Ureter (tissue), 1 donor: ENCODE results near the gene ATP6V1F. TPM values are rescaled to one million over a fixed set of nuclear protein-coding genes. Genes with fewer than 3 reads are reported as not detected.

ENCODE experiments used
- DNase-seq: peaks from one replicate; pipeline ENCODE4 v3.0.0-alpha.2; 2020; ENCODE audit warnings: low spot score
- total RNA-seq: library from RNA; stranded (reverse); gene quantifications from one replicate; pipeline ENCODE4 v1.2.4, GENCODE V29; 2023
- donor health status: DM: yes; HTN: yes; CAD: no.

ATP6V1F gene, protein sequence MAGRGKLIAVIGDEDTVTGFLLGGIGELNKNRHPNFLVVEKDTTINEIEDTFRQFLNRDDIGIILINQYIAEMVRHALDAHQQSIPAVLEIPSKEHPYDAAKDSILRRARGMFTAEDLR
- total RNA-seq = 133 TPM

DNA sequence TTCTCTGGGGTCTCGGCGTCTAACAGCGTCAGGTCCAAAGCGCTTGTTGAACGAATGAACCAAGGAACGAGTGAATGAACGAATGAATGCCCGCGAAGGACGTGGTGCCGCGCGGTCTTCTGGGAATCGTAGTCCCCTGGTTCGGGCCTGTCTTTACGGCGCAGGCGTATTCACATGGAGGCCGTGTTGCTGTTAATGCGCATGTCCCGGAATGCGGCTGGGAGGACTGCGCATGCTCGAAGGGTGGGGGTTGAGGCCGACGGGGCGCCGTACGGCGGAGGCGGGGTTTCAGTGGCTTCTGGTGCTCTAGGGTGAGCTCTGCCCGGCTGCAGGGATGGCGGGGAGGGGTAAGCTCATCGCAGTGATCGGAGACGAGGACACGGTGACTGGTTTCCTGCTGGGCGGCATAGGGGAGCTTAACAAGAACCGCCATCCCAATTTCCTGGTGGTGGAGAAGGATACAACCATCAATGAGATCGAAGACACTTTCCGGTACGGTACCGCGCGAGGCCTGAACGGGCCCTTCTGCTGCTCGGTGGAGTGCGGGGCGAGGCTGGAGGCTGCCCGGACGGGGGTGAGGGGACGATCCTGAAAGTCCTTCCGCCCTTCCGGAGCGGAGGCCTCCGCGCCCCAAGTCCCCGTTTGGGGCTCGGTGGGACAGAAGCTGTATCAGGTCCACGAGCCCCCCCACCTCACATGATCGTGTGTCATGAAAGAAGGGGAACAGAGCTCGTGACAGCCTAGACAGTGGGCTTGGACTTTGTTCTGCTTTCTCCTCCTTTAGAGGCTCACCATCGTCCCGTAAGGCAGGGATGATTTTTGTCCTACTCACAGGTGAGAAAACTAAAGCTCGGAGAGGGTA lies at the start of gene ATP6V1F:
ATP6V1F (plus strand) TSS at position 286 of the 862 bp plus-strand sequence; CDS start at position 335, 49 bp downstream.
- peak; percentile 99 for DNase-seq

DNA sequence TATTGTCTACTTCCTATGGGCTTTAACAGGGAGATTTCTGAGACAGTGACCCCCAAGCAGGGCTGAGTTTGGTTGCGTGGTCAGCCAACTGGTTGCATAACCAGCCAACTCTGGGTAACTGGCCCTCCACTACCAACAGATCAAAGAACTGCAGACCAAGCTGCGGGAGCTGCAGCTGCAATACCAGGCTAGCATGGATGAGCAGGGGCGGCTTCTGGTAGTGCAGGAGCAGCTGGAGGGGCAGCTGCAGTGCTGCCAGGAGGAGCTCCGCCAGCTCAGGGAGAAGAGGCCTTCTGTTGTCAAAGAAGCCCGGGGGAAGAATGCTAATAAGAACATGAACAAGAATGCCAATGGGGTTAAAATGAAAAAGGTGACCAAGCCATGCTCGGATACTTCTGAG lies 48.2 kb upstream of the ATP6V1F start:
- no peak for DNase-seq

DNA sequence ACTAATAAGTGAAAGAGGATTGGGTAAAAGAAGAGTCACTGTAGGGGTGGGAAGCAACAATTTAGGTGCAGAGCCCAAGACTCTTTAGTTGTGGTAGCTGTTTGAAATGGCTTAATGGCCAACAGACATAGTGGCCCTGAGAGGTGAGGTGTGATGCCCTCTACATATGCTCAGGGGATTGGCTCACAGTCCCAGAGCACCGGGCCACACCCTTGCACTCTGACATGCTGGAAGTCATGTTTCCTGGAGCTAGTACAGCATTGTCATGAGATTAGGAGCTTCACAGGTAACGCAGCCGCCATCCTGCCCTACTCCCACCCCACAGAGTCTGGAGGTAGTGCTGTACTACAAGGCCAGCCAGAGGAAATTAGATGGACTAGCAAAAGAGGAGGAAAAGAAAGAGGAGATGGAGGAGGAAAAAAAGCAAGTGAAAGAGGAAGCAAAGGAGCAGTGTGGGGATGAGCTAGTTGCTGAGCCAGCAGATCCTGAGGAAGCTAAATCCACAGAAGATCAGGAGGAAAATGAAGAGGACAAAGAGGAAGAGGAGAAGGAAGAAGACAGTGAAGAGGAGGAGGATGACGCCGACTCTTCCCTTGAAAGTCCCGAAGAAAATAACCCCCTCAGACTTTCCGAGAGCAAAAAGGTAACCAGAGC lies 47.2 kb upstream of the ATP6V1F start:
- DNase-seq = no peak

DNA sequence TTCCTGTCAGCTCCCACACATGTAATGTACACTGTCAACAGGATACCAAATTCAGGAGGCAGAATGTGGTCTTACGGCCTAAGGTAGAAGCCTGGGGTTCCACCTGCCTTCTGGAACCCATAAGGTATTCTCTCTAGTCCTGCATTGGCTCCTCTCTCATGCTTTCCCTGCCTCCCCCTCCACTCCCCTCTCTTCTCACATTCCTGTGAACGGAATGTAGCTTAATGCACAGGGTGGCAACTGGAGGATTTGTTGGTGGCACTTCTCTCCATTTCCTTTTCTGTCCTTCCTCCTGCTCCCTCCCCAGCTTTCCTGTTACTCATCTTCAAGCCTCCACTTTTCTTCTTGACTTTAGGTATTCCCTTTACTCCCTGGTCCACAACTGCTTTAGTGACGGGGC lies 44.0 kb upstream of the ATP6V1F start:
- no peak for DNase-seq

DNA sequence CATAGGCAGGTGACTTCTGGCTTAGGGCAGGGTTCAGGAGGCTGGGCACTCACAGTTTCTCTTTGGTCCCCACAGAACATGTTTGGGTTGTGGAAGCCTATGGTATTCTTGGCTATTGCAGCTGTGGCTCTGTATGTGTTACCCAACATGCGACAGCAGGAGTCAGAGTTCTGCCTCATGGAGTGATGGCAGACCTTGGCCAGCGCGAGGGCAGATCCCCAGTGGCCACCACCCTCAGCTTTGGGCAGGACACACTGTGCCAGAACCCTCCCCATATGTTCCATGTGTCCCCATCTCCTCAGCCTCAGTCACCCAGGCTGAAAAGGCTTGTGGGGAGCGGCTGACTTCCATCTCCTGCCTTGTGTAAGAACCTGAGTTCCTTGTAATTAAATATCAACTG lies 40.9 kb upstream of the ATP6V1F start:
- DNase-seq = no peak

DNA sequence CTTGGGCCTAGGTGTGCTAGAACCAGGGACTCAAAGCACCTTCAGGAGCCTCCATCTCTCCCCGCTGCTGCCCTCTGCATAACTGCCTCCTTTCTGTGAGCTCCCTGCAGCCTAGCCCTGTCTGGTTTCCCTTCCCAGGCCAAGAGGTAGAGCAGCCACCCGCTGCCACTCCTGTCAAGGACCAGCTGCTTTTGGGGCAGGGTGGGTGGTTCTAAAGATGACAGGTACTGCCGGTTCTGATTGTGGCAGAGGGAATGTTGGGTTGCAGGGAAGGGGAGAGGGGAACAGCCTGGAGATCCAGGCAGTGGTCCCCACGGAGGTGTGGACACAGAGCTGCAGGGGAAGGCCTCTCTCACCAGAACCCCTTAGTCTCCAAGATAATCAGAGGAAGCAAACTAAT lies 36.1 kb upstream of the ATP6V1F start:
- no peak for DNase-seq

DNA sequence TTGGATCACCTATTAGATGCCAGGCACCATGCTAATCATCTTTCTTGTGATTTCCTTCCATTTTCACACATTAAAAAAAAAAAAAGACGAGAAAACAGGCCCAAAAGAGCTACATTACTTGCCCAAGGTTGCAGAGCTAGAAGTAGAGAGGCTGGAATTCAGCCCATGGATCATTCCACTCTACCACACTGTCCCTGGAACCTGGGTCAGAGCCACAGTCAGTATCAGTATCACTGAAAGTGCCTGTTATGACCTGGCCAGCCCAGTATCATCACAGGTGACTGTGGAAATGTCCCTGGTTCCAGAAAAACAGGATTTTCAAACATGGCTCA lies 35.8 kb upstream of the ATP6V1F start:
- no peak for DNase-seq

DNA sequence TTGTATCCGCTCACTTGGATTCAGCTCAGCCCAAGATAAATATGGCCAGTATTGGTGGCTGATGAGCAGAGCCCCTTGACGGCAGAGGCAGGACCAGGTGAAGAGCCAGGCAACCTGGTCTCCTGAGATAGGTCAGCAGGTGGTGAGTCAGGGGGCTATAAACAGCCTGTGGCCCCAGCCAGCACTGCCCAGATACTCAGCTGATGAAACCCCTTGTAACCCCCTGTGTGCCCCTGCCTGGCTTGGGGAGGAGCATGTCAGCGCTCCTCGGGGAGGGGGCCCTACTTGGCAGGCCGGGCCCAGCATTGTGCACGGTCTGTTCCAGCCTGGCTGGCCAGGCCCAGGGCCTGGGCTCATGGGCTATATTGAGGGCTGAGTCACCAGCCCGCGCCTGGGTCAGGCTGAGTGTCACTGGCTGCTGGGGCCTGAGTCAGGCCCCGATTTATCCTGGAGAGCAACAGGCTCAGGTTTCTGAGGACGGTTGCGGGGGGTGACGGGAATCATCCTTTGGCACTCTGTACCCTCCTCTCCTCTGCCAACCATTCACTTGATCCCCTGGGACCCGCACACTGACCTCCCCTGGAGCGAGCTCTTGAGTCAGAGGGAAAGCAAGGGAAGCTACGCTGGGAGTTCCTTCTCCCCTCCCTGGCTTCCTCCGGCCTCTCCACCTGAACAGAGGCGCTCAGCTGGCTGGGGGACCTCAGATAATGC lies 35.3 kb upstream of the ATP6V1F start:
- no peak for DNase-seq

DNA sequence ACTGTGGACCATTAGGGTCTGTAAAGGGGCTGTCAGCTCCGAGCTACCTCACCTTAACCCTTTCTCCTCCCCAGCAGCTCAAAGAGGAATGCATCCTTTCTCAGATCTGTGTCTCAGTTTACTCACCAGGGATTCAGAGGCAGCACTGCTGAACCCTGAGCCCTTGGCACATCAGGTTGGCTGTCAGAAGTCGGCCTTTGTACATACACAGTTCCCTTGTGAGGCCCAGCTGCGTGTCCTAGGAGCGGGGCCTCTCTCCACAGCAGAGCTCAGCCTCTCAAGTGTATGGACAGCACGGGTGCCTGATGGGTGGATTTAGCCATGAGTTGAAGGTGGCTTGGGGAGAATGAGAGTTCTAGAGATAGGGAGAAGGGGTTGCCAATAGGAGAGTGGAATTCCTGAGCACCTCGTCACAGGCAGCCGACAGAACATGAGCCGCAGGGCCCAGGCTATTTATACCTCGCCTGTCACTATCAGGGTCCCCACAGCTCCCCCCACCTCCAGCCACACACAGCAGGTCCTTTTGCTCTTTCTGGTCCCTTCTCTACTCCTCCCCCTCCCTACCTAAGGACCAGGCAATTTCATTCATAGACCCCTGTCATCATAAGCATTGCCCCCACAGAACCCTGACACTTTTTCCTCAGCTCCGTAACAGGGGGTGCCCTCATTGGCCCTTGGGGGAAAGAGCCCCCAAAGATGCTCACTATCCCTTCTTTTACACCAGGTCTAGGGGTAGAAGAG lies 34.5 kb upstream of the ATP6V1F start:
- DNase-seq = no peak

DNA sequence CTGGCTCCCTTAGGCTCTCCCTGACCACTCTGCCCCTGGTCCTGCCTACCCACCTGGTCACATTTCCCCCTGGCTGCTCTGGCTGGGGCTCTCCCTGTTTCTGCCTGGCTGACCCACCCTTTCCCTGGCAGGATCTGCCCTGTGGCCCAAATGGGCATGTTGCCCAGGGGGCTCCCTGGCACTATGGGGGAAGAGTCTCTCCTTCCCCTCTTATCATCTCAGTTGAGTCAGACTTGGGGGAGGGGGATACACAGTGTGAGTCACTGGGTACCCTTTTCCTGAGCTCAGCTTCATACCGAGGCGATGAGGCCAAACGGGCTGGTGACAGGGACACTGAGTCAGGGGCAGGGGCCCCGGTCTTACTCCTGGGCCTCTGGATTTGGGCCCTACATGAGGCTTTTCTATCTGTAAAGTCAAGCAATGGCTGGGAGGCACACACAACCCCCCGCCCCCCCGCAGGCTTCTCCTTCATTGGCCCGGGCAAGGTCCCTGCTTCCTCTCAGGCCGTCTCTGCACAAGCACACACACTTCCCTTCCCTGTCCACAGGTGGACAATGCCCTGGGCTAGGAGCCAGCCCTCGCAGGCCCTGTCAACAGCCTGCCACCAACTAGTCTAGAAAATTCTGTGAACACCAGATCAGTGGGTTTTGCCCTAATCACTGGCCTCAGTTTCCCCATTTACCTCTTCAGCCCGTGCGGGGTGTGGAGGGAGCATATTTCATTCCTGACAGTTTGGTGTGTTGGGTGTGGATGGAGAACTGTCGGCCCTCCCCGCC lies 33.1 kb upstream of the ATP6V1F start:
- no peak for DNase-seq

DNA sequence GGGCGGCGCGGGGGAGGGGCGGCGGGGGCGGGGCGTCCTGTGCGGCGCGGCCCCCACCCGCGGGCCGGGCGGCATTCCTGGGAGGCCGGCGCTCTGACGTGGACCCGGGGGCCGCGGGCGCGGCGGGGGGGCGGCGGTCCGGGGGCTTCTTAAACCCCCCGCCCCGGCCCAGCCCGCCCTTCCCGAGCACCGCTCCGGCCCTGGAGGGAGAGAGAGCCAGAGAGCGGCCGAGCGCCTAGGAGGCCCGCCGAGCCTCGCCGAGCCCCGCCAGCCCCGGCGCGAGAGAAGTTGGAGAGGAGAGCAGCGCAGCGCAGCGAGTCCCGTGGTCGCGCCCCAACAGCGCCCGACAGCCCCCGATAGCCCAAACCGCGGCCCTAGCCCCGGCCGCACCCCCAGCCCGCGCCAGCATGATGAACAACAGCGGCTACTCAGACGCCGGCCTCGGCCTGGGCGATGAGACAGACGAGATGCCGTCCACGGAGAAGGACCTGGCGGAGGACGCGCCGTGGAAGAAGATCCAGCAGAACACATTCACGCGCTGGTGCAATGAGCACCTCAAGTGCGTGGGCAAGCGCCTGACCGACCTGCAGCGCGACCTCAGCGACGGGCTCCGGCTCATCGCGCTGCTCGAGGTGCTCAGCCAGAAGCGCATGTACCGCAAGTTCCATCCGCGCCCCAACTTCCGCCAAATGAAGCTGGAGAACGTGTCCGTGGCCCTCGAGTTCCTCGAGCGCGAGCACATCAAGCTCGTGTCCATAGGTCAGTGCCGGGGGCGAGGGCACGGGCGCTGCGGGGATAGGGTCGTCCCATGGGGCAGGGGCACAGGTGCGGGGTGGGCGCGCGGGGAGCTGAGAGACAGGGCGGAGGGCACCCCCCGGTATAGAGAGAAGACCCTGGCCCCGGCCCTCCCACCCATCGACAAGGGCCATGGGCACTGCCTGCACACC lies 32.2 kb upstream of the ATP6V1F start, which contains the start of gene FLNC:
FLNC (plus strand) TSS at position 176 of the 947 bp plus-strand sequence; CDS start at position 408, 232 bp downstream.
- DNase-seq = no peak

DNA sequence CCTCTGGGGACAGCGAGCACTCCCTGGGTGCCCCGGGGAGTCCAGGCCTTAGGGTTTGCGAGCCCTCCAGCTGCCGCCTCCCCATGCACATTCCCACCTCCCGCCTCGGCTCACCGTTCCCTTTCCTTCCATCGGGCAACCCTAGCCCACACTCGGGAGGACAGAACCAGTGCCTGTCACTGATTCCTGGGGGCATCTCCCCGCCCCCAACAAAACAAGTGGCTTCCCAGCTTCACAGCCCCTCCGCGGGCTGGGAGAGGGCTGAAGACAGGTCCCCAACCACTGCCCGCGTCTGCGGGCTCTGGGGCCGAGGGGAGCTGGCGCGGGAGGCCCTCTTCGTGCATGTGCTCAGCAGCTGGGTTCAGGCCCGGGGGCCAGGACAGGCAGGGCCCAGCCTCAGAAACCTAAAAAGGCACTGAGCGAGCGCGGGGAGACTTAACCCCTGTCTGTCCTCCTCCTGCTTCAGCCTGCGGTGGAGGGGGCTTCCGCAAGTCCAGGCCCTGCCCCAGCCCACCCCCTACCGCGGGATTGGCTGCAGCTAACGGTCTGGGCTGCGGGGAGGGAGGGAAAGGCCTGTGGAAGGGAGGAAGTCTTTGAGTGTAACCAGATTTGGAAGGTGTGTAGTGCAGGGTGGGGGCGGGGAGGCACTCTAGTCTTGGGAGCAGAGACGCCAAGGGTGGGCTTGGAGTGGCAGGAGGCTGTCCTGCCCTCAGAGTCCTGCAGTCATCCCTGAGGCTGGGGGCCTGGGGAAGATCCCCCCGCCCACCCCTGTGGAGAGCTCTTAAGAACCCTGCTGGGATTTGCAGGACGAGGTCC lies 31.3 kb upstream of the ATP6V1F start:
- DNase-seq = peak; percentile 74

DNA sequence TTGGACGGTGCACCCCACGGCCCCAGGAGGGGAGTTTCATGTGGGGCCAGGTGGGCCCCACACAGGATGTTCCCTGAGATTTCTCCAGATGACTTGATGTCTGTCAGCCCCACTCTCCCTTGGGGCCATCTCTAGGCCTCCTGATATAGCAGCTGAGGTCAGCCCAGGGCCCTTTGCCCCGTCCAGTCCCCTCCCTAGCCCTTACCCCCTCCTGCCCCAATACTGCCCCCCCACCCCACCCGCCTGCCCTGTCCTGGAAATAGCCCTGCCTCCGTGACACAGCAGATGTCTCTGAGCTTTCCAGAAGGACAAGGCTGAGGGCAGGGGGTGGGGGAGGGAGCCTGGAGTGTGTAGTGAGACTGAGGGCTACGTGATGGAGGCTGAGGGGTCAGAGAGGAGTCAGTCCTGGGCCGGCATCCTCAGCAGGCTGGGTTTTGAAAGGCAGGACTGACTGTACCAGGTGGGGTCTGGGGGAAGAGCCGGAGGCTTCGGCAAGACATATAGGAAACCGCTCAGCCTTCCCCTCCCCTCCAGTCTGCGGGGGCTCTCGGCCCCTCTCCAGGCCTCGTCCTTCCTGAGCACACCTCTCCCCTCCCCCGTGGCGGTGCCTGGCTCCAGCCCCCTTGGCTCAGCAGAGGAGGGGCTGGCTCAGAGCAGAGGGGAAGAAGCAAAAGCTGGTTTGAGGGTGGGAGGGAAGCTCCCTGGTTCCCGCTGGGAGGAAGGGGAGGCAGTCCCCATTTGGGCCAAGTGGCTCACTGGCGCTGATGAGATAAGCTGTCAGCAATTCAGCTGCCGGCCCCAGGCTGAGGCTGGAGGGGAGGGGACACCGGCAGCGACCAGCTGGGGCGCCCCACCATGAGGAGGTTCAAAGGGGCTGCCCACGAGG lies 30.4 kb upstream of the ATP6V1F start:
- DNase-seq = no peak

DNA sequence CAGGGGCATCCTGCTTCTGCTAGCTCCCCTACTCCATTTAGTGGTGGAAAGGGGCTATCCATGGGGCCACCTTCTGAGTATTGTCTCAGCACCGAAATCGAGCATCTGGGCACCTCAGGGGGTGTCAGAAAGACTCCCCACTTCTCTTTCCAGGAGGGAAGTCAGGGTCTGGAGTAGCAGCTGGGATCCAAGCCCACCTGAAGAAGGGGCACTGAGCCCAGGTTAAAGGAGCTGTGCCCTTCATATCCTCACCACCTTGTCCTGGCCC lies 29.8 kb upstream of the ATP6V1F start:
- DNase-seq = no peak

DNA sequence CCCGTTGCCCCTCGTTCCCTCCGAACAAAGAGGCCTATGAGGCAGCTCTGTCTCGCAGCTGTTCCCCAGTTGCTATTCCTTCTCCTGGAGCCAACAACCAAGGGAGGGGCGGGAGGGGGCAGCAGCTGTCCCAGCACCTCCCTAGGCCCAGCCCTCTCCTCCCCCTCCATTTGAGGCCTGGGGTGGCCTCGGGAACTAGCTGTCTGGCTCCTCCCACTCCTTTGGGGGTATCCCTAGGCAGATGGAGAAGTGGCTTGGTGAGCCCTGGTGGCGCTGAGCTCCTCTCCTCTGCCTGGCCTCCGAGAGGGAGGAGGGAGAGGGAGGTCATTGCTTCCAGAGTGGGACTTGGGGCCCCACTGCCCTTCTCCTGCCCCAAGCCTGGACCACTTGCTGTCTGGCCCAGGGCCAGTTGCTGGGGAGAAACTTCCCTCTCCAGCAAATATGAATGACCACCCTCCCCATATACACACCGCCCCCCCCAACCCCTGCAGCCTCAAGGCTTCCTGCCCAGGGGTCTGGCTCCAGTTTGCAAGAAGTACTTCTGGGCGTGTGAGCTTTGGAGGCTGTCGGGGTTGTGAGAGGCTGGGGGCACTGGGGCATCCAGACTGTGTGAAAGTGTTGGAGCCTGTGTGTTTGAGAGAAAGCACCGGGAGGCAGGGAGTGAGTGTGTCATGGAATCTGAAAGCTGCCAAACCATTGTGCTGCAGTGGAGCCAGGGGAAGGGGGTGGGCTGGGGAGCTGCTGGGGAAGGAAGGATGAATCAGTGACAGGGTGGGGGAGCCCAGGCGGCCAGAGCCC lies 29.3 kb upstream of the ATP6V1F start:
- DNase-seq = peak; percentile 68

DNA sequence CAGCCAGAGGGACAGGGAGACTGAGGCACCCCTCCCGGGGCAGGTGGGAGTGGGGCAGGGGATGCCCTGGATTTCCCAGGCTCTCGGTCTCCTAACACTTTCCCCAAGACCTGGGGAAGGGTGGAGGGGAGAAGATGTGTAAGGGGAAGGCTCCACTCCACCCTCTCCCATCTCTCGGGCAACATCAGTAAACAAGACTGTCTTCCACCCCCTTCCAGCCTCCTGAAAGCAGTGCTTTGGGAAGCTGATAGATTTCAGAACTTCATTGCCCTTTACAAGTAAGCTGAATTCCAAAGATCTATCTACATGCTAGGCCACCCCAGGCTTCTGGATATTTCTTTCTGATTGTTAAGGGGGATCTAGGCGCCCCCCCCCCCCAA lies 28.7 kb upstream of the ATP6V1F start:
- DNase-seq = no peak

DNA sequence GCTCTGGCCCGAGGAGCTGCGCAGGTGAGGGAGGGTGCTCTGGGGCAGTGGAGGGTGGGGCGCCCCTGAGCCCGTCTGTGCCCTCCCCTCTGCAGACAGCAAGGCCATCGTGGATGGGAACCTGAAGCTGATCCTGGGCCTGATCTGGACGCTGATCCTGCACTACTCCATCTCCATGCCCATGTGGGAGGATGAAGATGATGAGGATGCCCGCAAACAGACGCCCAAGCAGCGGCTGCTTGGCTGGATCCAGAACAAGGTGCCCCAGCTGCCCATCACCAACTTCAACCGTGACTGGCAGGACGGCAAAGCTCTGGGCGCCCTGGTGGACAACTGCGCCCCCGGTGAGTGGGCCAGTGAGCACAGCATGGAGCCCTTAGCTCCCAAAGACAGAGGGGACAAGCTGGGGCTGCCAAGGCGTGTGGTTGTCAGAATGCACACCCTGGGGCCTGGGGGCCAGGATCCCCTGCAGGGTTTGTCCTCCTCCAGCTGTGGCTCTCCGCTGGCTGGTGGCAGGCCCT lies 27.4 kb upstream of the ATP6V1F start:
- no peak for DNase-seq
